GM18868 (cell line): Measurements from ENCODE around the gene PKNOX2.

Experiments
- ATAC-seq: cut with Tn5 transposase; IDR thresholded peaks from one replicate; pipeline ENCODE4 v1.9.1; 2021; ENCODE audit warnings: mild to moderate bottlenecking, moderate library complexity; ENCODE audit not compliant: unreplicated experiment

The PKNOX2 gene

DNA sequence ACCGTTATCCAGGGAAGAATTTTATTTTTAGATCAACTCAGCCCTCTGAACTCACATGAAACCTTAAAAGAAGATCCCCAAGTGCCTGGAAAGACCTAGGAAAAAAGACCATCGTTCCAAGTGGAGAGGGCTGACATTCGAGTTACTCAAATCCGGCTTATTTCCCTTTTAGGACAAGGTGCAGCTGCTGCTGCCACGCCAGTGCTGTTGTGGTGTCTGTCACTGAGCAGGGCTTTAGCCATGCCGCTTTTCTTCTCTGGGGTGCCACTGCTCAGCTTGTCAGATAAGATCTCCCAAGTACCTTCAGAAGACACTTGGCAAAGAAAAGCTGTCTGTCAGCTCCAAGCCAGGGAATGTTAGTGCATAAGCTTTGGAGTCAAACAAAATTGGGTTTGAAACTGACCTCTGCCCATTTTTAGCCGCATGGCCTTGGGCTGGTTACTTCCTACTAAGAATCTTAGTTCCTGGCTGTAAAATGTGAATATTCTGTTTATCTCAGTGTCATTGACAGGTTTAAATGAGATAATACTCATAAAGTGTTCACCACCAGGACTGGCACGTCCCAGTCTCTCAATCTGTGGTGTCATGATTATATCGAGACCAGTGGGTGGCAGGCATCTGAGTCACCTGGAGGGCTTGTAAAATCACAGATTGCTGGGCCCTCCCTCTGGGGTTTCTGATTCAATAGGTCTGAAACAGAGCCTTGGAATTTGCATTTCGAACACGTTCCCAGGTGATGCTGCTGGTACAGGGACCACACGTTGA is 117.5 kb downstream of the PKNOX2 start:
- ATAC-seq = no peak

DNA sequence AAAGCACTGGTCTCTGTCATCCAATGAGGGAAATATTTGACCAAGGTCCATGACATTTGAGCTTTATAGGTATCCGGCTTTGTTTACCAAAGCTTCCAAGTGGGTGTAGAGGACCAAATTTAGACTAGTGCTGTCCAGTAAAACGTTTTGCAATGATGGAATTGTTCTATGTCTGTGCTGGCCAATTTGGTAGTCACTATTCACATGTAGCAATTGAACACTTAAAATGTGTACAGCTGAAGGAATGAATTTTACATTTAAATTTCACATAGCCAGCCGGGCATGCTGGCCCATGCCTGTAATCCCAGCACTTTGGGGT is 118.0 kb downstream of the PKNOX2 start:
- no peak for ATAC-seq

DNA sequence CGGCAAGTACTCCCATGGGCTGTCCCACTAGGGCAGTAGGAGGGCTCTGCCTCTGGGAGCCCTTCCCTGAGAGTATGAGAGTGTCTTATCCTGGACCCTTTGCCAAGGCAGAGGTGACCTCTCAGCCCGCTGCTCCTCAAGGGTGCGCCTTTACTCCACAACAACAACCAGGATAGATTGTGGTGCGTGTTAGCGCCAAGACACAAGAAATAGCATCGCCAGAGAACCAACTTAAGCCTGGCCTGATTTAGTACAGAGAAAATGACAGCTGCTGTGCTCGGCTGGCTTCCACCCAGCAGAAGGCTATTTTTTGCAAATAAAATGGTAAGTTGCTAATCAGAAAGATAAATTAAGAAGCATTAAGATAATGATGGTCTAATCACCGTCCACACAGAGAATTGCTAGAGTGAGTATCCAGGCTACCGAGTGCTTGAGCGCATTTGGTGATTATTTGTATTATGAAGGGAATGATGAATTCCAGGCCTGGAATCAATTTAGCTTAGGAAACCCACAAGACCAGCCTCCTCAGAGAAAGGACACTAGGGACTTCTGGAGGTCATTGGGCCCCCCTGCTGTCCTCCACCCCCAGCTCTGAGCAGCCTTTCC is 119.8 kb downstream of the PKNOX2 start:
- no peak for ATAC-seq

DNA sequence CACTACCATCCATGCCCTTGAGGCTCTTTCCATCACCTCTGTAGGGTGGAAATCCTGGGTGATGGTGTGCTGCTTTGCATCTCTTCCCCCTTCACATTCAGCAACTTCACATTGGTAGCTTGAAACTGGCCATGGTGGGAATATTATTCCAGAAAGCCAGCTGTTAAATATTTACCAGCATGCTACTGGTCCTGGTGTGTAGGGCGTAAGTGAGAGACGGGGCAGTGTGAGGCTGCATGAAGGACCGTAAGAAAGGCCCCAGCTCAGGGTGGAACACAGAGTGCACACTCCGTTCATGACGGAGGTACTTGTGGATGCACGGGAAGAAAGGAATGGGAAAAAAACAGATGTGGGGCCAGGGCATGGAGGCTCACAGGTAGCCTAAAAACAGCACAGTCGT is 121.3 kb downstream of the PKNOX2 start:
- ATAC-seq = no peak

DNA sequence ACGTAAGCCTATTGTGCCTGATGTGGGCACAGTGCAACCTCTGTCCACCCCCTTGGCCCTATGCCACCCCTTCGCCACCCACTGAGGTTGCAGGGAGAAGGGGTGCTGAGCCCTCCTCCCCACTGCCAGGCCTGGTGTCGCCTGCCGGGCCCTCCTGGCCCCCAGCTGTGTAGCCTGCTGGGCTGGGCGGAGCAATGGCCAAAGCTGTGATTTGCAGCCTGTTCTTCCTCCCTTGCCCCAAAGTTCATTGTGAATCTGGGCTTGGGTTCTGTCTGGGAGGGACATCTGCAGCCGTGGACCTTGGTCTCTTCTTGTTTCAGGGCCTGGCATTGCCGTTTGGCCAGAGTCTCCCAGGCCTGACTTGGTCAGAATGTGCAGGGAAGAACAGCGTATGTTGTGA is 121.9 kb downstream of the PKNOX2 start:
- no peak for ATAC-seq

DNA sequence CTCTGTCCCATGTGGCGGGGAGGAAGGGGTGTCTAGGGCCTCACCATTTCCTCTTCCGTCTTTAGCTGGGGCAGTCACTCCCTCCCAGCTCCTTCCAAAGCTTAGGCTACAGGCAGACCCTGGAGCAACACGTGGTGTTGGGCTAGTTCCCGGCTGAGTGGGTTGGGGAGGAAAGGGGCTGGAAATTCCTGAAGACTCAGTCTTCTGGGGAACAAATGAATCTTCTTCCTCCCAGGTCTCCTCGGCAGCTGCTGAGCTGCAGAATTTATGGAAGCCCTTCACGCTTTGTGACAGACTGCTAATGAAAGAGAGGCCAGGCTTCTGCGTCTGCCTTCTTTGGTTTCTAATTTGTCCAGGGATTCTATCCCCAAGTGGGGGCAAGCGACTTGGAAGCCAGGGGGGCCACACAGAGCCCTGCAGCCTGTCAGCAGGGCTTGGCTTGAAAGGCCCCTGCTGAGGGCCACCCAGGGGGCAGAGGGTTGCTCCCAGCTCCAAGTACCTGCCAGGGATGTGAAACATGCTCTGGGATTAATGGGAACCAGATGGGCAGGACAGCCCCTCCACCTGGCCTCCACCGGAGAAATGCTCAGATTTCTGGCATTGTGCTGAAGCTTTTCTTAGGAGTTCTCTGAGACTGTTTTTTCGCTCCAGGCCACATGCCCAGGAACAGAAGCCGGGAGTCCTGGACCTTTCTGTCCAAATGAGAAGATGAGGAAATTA is 123.1 kb downstream of the PKNOX2 start:
- ATAC-seq = no peak

DNA sequence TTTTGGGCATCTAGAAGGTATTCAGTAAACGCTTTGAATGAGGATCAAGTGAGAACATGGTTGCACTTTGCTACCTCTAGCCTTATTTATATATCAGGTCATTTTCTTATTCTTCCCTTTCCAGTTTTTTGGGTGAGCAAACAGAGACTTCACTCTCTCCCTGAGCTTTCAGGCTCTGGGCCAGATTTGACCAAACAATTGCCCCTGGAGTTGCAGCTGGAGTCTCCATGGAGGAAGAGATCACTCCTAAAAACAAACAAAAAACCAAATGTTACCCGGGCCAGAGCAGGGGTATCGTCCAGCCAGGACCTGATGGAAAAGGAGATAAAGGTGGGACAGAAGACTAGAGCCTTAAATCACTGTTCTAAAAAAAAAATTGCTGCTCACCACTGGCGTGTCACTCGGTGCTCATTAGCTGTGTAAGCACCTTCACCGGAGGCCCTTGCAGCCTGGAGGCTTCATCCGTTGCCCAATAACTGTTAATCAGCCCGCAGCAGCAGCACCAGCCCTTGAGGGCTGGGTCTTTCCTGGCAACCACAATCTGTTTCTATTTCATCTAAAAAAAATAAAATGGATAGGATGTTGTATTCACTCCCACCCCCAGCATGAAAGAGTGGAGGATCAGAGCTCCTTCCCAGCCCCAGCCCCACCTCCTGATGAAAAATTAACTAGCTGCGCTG is 125.0 kb downstream of the PKNOX2 start:
- ATAC-seq = no peak

DNA sequence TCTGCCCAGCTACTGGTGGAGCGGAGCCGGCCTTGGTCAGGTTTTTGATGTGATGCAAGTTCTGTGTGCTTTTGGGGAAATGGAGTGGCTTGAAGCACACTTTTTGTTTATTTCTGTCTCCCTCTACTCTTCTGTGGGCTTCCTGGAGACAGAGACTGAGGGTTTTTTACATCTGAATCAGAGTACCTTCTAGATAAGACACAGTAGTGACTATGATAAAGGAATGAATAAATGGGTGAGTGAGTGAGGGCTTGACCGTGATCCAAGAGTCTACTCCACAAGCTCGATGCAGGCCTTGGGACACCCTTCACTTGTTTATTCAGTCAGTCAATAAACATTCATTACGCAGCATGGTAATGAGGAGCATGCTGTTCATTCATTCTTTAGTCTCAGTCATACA is 125.7 kb downstream of the PKNOX2 start:
- no peak for ATAC-seq

DNA sequence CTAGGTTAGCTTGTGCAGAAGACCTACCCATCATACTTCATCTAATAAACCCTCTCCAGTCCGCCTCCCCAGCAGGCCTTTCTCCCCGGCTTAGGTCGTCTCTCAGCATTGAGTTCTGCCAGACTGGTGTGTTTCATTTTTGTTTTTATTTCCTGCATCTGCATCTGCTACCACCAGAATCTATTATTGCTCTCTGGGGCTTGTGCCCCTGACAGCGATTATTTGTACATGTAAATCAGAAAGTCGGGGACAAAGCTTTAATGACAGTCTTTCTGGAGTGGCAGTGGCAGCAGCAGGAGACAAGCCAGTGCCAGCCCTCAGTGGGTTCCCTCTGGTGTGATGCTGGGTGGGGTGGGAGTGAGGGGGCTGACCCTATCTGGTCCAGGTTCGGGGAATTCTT is 127.5 kb downstream of the PKNOX2 start:
- no peak for ATAC-seq

DNA sequence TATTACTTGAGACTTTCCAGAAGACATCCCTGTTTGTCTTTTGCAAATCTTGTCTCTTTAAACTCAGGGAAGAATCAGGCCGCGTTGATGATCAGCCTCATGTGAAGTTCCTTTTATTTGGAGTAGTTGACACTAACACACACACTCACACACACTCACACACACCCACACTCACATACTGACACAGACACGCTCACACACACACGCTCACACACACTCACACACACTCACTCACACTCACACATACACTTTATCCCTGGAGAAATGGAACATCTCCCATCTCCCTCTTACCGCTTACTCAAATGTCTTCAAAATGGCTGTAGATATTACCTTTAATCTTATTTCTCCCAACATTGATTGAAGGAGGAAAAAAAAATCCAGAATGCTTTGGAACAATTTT is 129.0 kb downstream of the PKNOX2 start:
- no peak for ATAC-seq

DNA sequence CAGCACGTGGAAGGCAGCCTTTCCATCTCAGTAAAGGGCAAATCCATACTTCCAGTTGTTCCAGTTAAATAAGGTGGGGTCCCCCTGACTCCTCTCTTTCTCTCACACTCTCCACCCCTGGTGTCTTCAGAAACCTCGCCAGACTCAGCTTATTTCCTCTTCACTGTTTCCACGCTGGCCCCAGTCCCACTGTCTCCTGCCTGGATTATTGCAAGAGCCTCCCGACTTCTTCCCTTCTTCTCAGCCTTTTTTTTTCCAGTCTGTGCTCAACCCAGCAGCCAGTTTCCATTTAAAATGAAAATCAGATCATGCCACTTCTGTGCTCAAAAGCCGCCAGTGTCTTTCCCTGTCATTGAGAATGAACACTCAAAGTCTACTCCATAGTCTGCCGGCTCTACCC is 131.4 kb downstream of the PKNOX2 start:
- no peak for ATAC-seq

DNA sequence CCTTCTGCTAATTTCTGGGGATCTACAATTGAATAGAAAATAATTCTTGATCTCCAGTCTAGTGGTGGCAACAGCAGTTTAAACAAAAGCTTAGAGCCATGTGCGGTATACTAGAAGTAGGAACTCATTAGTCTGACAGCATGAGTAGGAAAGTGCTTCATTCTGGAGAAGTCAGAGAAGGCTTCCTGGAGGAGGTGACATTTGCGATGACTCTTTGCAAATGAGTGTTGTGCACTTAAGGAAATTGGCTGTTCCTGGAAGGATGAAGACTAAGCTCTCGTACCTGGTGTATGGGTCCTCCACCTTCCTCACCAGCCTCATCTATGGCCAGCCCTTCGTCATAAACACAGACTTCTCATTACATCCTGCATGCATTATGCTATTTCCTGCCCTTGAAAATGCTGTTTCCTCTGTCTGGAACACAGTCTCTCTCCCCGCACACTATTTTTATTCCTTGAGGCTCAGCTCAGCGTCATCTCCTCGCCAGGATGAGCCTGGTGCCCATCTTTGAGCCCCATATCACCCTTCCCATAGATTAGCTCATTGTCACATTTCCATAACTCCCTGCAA is 132.9 kb downstream of the PKNOX2 start:
- ATAC-seq = no peak

DNA sequence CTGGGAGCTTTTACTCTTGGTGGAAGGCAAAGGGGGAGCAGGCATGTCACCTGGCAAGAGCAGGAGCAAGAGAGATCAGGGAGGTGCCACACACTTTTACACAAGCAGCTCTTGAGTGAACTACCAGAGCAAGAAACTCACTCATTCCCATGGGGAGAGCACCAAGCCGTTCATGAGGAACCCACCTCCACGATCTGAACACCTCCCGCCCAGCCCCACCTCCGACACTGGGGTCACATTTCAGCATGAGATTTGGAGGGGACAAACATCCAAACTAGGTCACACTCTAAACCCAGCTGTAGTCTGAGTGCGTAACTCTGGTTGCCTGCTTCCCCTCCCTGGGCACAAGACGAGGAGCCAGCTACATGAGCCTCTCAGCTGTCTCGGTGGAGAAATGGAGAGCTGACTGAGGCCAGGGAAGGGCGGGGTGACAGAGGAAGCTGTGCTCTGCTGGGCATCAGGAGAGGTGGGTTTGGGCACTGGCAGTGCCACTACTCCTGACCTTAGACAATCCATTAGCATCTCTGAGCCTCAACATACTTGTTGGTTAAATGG is 134.6 kb downstream of the PKNOX2 start:
- ATAC-seq = no peak

DNA sequence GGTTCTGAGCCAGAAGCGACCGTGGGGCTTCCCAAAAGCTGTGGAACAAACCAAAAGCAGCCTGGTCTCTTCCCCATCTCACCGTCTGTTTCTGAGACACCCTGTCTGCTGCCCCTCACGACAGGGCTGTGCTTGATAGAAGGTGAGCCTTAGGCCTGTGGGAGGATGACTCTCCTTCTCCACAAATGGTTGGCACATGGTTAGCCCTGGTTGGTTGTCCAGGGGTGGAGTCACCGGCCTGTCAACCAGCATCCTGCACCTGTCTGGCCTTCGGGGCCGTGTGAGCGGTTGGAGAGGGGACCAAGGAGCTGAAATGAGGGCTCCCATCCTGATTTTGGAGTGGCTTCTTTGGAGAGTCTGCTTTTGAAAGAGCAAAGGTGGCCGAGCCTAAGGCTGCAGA is 135.3 kb downstream of the PKNOX2 start:
- no peak for ATAC-seq

DNA sequence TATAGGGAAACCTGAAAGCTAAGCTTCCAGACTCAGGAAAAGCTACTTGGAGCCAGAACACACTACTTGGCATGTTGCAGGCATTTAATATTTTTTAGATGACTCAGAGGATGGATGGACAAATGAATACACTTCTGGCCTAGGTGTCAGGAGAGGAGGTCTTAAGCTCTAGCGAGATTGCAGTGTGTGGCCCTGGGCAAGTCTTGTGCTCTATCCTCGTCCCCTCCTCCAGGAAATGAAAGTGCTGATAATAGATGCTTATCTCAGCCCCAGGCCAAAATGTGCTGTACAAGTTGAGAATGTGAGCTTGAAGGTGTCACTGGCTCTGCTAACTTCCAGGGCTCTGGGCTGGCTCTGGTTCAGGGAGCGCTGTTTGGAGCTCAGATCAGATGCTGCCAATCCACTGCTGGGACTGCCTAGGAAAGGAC is 136.3 kb downstream of the PKNOX2 start:
- ATAC-seq = no peak

DNA sequence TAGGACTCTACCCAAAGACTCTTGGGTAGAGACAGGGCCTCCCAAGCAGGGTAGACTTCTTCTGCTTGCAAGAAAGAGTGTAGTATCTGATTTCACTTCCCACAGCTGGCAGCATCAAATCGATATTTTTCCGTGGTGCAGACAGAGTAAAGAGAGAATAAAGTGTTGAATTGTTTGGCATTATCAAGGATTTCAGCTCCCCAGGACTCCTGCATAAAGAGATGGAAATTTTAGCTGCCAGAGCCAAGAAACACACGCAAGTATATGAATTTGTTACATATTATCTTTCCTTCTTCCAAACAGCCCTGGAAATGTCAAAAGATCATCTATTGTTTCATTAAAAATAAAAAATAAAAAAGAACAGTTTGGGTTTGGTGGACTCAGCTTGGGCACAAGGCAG is 136.8 kb downstream of the PKNOX2 start:
- ATAC-seq = no peak

DNA sequence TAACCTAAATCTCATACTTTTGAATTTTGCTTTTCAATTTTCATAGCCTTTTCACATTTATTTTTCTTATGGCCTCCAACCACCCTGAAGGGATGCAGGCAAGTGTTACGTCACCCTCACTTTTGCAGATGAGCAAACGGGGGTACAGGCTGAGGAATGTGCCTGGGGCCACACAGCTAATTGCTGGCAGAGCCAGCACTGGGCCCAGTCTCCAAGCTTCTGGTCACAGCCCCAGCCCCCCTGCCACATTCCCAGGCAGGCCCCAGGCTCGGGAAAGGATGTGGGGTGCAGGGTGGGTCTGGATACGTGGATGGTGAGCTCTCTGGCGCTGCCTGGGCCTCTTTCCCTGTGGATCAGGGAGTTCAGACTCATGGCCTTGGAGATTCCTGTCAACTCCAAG is 138.6 kb downstream of the PKNOX2 start:
- no peak for ATAC-seq

DNA sequence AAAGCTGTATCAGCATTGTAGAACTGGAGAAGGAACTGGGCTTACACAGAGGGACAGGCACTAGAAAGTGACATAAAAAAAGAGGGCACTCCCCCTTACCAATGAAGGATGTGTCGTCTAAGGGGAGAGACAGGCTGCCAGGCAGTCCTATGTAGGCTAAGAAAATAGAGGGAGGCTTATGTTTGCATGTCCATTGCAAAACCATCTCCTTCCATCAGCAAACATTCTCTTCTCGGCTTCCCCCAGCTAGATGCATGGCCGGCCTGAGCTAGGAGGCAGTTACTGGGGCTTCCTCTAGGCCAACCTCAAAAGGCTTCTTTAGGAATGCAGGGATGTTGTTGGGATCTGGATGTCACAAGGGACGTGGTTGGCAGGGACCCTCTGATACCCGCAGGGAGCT is 139.1 kb downstream of the PKNOX2 start:
- no peak for ATAC-seq

DNA sequence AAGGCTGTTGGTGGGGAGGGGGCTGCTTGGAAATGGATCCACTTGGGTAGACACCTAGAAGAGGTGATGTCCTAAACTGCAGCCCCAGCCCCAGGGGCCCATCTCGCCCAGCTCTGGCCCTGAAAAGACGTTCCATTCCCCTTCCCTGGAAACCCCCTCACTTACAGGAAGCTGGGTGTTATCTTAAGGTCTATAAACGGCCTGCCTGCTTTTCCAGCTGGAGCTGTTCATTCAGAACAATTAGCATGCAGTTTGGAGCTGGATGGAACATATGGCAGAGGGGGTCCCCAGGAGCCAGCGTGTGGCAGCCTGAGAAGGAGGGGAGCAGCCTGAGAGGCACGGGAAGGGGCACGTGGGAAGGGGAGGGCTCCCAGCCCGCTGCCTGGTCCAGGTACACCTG is 139.6 kb downstream of the PKNOX2 start:
- no peak for ATAC-seq

DNA sequence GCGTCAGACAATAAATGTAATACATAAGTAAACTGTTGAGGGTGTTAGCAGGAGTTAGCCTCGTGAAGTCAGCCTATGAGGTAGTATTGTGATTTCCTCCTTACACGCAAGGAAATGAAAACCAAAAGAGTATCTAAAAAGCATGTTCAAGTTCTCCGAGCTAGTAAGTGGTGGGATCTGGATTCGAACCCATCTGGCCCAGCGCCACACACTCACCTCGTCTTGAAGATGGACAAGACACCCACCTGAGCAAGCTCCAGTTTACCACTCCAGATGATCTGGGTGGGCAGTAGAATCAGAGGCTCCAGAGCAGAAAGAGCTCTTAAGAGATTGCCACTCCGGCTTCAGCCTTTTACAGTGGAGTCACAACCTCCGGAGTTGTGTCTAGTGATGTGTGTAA is 140.3 kb downstream of the PKNOX2 start:
- no peak for ATAC-seq

DNA sequence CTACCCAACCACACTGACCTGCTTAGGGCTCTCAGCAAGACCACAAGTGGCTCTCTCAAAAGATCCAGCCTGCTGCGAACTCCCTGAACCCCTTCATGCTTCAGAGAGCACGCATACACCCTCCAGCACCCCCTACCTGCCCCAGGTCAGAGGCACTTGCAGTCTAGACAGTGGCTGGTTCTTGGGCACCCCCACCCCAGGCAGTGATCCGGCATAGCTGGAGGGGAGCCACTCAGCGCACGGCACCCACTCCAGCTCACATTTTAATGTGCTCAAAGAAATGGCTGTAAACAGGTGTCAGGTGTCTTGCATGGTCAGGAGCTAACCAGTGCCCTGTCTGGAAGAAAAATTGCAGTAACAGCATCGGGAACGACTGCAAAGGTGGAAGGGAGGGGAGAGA is 140.8 kb downstream of the PKNOX2 start:
- ATAC-seq = no peak
